Measurements from ENCODE around the gene CLDND2. TPM values are rescaled to one million over a fixed set of nuclear protein-coding genes. Genes with fewer than 3 reads are reported as not detected.

Gene CLDND2
- total RNA-seq, 1 experiment from 2014 or later: not detected

GRCh38 chr19:51367255-51367564 lies 1.6 kb downstream of the CLDND2 start:
- H3K36me3 Mint-ChIP-seq (ENCODE audit: insufficient read depth in 1 of 3, low read depth in 3 of 3): no peaks in the 10 kb centered on the region
- Histone ChIP-seq H2BK20ac (ENCODE audit: low read depth, low read length, poor library complexity, severe bottlenecking) (no peak overlapping the region), H2BK120ac (ENCODE audit: low read depth, low read length, poor library complexity, severe bottlenecking) (no peak overlapping the region), H2BK12ac (ENCODE audit: insufficient read length, low read depth, low read length) (no peak overlapping the region), H3K79me1 (ENCODE audit: insufficient read depth, low read depth, low read length, poor library complexity, severe bottlenecking) (no peaks in the 10 kb centered on the region), H4K91ac (ENCODE audit: insufficient read length, low read depth, low read length) (no peak overlapping the region), H3K56ac (ENCODE audit: insufficient read length, low read depth, low read length) (no peak overlapping the region), H3K4ac (ENCODE audit: low read depth, low read length) (no peak overlapping the region), H3K14ac (ENCODE audit: insufficient read depth, low read length) (no peak overlapping the region), H3K4me2 (ENCODE audit: insufficient read depth, insufficient read length, low read length) (peak overlapping the region; percentile 69), H4K8ac (replicated peaks; ENCODE audit: insufficient read length, low read depth, low read length) (no peak overlapping the region), H4K5ac (ENCODE audit: insufficient read length, low read depth, low read length) (no peak overlapping the region), H3K23ac (ENCODE audit: insufficient read length, low read depth, low read length) (no peak overlapping the region), H3K4me1 (ENCODE audit: insufficient read depth, low read length) (no peaks in the 10 kb centered on the region), H3K79me2 (ENCODE audit: insufficient read depth, low read length) (no peaks in the 10 kb centered on the region), H2AFZ (ENCODE audit: low read length) (no peak overlapping the region), H3K27me3 (ENCODE audit: insufficient read depth, low read length) (no peaks in the 10 kb centered on the region), H3K9ac (ENCODE audit: extremely low read depth, insufficient read length, low read length) (peak overlapping the region; percentile 14), H3T11ph (ENCODE audit: low read length) (no peak overlapping the region), H2BK5ac (ENCODE audit: insufficient read length, low read length) (no peak overlapping the region), H3K18ac (ENCODE audit: insufficient read length, low read depth, low read length) (no peak overlapping the region), H3K9me3 (ENCODE audit: control insufficient read depth, low read depth, low read length) (no peaks in the 10 kb centered on the region), H4K20me1 (ENCODE audit: control insufficient read depth, insufficient read depth, insufficient read length) (no peaks in the 10 kb centered on the region), H3K23me2 (ENCODE audit: insufficient read length, low read depth, low read length, poor library complexity, severe bottlenecking) (peaks cover 21% of the 10 kb centered on the region), H2AK5ac (ENCODE audit: insufficient read length, low read length) (no peak overlapping the region), H2BK15ac (ENCODE audit: low read depth, low read length) (no peak overlapping the region), H3K27ac (ENCODE audit: insufficient read length, low read depth, low read length) (no peak overlapping the region)
- TF ChIP-seq CTCF (conservative IDR thresholded peaks at IDR 0.05): no peak
- H3K27ac Mint-ChIP-seq: peak overlapping the region in 2 of 3 experiments; percentile 92 to 98; a peak in 3 of 7 replicates
- H3K27me3 Mint-ChIP-seq (ENCODE audit: low read depth): peaks cover 8% of the 10 kb centered on the region
- H3K4me1 Mint-ChIP-seq: peaks cover 36 to 40% of the 10 kb centered on the region in 2 experiments
- no CpG with 5 or more reads among the region's 15 CpGs for WGBS (ENCODE audit: extremely low coverage, insufficient read length, low lambda C conversion rate)
- no peaks in the 10 kb centered on the region for H3K9me3 Mint-ChIP-seq
- no peak for DNase-seq
- peak overlapping the region; percentile 95 to 100 for H3K4me3 Mint-ChIP-seq

Measured in H9 (cell line).